HFF-Myc (cell line): ENCODE data around the gene GLB1L.

Experiments
- DNase-seq: peaks from one replicate; pipeline ENCODE4 v3.0.0-alpha.2; 2011; ENCODE audit warnings: low read depth; ENCODE audit errors: extremely low read depth
- H3K4me3 ChIP-seq: replicated peaks from 2 replicates; pipeline ENCODE4 v1.5.1; 2011; ENCODE audit warnings: low read depth, mild to moderate bottlenecking, control low read depth, low read length
- TF ChIP-seq, protein P1 (sequence below): IDR thresholded peaks from 2 replicates; pipeline ENCODE4 v1.5.1; 2012; ENCODE audit warnings: mild to moderate bottlenecking, low read depth, low read length, control low read depth; ENCODE audit errors: missing control alignments

GLB1L gene

DNA sequence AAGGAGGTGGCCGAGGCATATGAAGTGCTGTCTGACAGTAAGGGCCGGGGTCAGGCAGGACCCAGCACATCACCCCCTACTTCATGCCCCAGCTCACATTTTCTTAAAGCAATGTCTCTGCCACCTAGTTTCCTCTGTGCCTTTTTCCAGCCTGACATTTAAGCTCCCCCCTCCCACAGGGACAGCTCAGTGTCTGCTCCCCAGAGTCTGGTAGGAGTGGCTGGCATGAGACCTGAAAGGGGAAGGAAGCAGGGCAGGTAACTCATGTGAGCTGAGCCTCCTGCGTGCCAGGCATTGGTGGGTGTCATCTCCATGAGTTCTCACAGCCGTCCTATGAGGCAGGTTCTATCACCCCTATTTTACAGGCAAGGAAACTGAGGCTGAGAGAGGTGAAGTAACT is 35.4 kb upstream of the GLB1L start:
- DNase-seq: no peak
- TF ChIP-seq, protein P1, sequence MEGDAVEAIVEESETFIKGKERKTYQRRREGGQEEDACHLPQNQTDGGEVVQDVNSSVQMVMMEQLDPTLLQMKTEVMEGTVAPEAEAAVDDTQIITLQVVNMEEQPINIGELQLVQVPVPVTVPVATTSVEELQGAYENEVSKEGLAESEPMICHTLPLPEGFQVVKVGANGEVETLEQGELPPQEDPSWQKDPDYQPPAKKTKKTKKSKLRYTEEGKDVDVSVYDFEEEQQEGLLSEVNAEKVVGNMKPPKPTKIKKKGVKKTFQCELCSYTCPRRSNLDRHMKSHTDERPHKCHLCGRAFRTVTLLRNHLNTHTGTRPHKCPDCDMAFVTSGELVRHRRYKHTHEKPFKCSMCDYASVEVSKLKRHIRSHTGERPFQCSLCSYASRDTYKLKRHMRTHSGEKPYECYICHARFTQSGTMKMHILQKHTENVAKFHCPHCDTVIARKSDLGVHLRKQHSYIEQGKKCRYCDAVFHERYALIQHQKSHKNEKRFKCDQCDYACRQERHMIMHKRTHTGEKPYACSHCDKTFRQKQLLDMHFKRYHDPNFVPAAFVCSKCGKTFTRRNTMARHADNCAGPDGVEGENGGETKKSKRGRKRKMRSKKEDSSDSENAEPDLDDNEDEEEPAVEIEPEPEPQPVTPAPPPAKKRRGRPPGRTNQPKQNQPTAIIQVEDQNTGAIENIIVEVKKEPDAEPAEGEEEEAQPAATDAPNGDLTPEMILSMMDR: no peak
- H3K4me3 ChIP-seq: no peak overlapping the region

DNA sequence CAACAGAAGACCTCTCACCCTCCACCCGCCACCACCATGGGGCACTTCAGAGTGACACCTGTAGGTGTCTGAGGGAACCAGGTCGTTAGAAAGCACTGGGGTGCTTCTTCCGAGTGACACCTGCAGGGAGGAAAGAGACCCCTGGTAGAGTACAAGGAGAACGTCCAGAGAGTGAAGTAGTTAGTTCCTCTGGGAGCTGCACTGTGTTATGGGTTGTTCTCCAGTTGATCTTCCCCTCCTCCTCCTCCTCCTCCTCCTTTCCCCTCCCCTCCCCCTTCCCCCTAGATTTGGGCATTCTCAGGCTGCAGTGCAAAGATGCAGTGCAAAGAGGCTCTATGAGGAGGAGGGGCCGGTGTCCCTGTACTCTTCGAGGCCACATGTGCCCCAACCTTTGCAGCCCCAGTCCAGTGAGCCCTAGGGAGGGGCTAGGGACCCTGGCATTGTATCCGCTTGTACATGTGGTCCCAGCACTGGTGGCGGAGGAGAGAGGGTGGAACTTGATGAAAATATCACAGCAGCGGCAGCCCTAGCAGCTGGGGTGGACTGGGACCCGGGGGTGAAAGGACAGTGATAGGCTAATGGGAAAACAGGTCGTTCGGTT is 34.8 kb upstream of the GLB1L start:
- DNase-seq: no peak
- peak overlapping the region; percentile 50 for H3K4me3 ChIP-seq
- TF ChIP-seq, protein P1: no peak

DNA sequence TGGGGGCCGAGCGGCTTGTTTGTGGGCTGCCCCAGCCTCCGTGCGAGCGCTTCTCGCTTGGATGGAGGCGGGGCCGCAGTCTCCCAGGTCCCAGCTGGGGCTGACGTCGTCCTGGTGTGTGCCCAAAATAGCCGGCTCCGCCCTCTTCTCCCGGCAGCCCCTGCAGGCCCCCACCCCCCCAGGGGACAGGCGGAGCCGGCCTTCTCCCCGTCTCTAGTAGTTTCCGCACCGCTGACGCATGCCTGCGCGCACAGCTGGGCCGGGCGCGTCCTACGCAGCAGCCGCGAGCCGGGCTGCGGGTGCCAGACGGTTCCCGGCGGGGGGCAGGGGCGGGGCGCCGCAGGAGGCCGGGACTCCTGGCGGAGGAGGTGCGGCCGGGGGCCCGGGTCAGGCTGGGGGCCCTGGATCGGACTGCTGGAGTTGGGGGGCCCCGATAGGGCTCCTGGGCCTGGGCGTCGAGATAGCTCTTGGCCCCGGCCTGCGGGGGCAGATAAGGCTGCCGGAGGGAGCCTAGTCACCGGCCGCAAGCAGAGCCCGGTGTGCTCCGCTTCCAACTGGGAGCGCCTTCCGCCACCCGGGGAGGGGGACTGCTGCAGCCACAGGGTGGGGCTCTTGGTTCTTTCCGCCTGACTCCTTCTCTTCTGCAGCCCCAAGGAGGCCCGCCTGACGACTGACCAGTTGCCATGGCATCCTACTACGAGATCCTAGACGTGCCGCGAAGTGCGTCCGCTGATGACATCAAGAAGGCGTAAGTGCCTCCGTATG is 34.1 kb upstream of the GLB1L start, which contains the start of gene DNAJB2:
Gene DNAJB2, plus strand, starts transcription at position 216 of the 765 bp plus-strand sequence. Its CDS starts 468 bp downstream, at position 684.
- TF ChIP-seq, protein P1: peak; percentile 15
- peak; percentile 93 for DNase-seq
- H3K4me3 ChIP-seq: peak within 1 kb of the TSS; percentile 50

DNA sequence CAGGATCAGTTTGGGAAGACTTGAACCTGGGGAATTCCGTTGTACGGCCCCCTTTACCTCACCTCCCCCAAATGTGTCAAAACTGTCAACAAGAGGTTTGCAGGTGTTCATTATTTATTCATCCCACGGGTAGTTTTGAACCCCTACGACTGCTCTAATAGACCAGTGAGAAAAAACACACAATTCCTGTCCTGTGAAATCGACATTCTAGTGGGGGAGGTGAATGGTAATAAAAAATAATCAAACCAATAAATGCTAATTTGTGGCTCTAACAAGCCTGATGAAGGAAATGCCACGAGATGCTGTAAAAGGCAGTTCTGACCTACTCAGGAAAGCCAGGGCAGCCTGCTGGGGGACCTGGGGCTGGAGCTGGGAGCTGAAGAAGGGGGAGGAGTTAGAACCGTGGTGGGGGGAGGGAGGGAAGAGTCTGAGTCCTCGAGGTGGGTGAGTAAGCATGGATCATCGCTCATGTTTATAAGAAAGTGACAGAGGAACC is 33.5 kb upstream of the GLB1L start:
- peak overlapping the region; percentile 50; the same call in 1 of the 2 replicates for H3K4me3 ChIP-seq
- no peak for DNase-seq
- TF ChIP-seq, protein P1: no peak

DNA sequence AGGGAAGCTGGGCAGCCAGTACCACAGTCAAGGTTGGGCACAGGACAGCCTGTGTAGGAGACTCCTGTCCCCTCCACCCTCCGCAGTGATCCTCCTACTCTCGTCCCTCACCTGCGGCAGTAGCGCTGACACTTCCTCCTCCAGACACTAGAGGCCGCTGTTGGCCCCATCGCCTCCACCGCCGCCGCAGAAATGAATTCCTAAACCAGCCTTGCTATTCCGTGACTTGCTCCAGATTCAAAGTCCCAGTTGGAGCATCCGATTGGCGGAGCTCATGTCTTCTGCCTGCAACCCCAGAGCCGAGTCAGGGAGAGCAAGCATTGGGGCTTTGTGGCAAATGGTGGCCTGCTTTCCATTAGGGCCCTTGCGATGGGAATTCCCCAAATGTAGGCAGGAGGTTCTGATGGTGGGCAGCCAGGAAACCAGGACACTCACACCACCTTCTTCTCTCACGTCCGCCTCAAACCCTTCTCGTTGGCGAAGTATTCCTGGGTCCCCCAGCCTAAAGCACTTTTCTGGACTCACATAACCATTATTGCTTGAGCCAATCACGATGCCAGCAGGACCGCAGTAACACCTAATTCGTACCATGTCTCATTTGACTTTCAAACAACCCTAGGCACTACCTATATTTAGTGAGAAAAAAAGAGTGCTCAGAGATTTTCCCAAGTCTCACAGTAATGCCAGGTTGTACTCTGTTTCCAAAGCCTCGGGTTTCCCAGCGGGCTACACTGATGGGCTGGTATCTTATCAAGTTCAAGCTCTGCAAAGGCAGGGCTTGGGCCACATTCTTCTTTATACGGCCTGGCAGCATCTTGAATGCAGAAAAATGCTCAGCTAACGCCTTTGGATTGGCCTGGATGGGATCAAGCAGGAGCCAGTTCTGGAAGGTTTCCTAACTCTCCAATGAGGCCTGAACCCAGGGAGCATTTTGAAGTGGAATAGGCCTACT is 32.7 kb upstream of the GLB1L start:
- no peak for DNase-seq
- no peak overlapping the region for H3K4me3 ChIP-seq
- TF ChIP-seq, protein P1: peak; percentile 99

DNA sequence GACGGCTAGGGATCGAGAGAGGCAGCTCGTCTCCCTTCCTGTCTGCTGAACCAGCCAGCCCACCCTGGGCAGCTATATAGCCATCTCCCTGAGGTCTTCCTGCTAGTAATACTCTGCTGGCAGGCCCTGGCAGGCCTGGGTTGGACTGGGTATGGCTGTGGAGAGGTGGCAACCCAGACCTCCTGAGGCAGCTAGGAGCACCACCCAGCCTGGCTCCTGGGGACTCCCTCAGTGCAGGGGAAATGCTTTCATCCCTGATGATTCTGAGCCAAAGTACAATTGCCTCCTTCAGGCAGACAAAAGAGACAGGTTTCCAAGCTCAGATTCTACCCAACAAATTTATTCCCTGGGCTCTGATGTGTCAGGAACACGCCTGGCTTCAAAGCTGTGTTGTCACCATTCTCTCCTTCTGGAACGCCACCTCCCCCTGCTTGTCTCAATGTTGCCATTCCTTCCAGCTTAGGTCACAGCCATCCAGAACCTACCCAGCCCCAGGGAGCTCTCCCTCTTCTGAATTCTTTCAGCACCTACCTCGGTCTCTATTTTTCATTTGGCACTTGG is 29.2 kb upstream of the GLB1L start:
- no peak overlapping the region for H3K4me3 ChIP-seq
- no peak for DNase-seq
- TF ChIP-seq, protein P1: no peak
